Activated T-helper 17 cell treated with anti-CD3 and anti-CD28 coated beads, Interleukin-2, amount 50 U/mL, for 72 hours (primary cell): ENCODE measurements around the gene COPE. TPM values are rescaled to one million over a fixed set of nuclear protein-coding genes. Genes with fewer than 3 reads are reported as not detected.
A peak's percentile ranks its signal among the peaks of the same experiment; 100 is the strongest.

ENCODE experiments used
- ATAC-seq: fragments of 150-1000 bp; cut with Tn5 transposase; replicated peaks from 2 replicates; pipeline ENCODE4 v1.10.0; 2021; ENCODE audit warnings: mild to moderate bottlenecking, moderate library complexity
- H3K27ac Mint-ChIP-seq: one replicate; pipeline ENCODE4 v1.8.0; 2022; ENCODE audit warnings: mixed read lengths
- H3K27me3 Mint-ChIP-seq: one replicate; pipeline ENCODE4 v1.8.0; 2022; ENCODE audit warnings: mixed read lengths
- H3K36me3 Mint-ChIP-seq: one replicate; pipeline ENCODE4 v1.8.0; 2022; ENCODE audit warnings: low read depth, mild to moderate bottlenecking, mixed read lengths
- H3K4me1 Mint-ChIP-seq: one replicate; pipeline ENCODE4 v1.8.0; 2022; ENCODE audit warnings: mixed read lengths
- H3K4me3 Mint-ChIP-seq: one replicate; pipeline ENCODE4 v1.8.0; 2022; ENCODE audit warnings: mild to moderate bottlenecking, mixed read lengths
- H3K9me3 Mint-ChIP-seq: one replicate; pipeline ENCODE4 v1.8.0; 2022; ENCODE audit warnings: mixed read lengths
- total RNA-seq, 2 donors: library from RNA; stranded (reverse); gene quantifications; one replicate each; pipeline ENCODE4 v1.2.3, GENCODE V29; 2022

The COPE gene
- total RNA-seq, 2 donors from 2014 or later, result 166 to 171 TPM

- ATAC-seq, result no peak
- peaks cover 10% of the 10 kb centered on the region for H3K4me1 Mint-ChIP-seq
- H3K4me3 Mint-ChIP-seq, result no peak overlapping the region
- H3K27me3 Mint-ChIP-seq, result no peaks in the 10 kb centered on the region
- H3K27ac Mint-ChIP-seq, result no peak overlapping the region
- peaks cover 100% of the 10 kb centered on the region for H3K36me3 Mint-ChIP-seq
- H3K9me3 Mint-ChIP-seq, result no peaks in the 10 kb centered on the region
Measured at GRCh38 chr19:18853755-18854427, 65.3 kb downstream of the COPE start.

- H3K4me3 Mint-ChIP-seq, result no peak overlapping the region
- H3K4me1 Mint-ChIP-seq, result peaks cover 17% of the 10 kb centered on the region
- no peak for ATAC-seq
- no peak overlapping the region for H3K27ac Mint-ChIP-seq
- H3K9me3 Mint-ChIP-seq, result no peaks in the 10 kb centered on the region
- H3K27me3 Mint-ChIP-seq, result no peaks in the 10 kb centered on the region
- H3K36me3 Mint-ChIP-seq, result peaks cover 100% of the 10 kb centered on the region
Measured at GRCh38 chr19:18852648-18853047, 66.5 kb downstream of the COPE start.

- Mint-ChIP-seq H3K27ac (no peak overlapping the region), H3K4me3 (no peak overlapping the region), H3K9me3 (no peaks in the 10 kb centered on the region), H3K4me1 (peaks cover 25% of the 10 kb centered on the region), H3K27me3 (no peaks in the 10 kb centered on the region), H3K36me3 (peaks cover 100% of the 10 kb centered on the region)
- ATAC-seq, result no peak
Measured at GRCh38 chr19:18851673-18852325, 67.4 kb downstream of the COPE start.

GRCh38 chr19:18850471-18851375 lies 68.5 kb downstream of the COPE start:
- peak overlapping the region; percentile 67 for H3K4me3 Mint-ChIP-seq
- ATAC-seq, result no peak
- no peaks in the 10 kb centered on the region for H3K9me3 Mint-ChIP-seq
- H3K27ac Mint-ChIP-seq, result peak overlapping the region; percentile 51
- peaks cover 30% of the 10 kb centered on the region for H3K4me1 Mint-ChIP-seq
- H3K27me3 Mint-ChIP-seq, result no peaks in the 10 kb centered on the region
- peaks cover 99% of the 10 kb centered on the region for H3K36me3 Mint-ChIP-seq

- ATAC-seq, result peak; percentile 53
- Mint-ChIP-seq H3K27me3 (no peaks in the 10 kb centered on the region), H3K36me3 (peaks cover 96% of the 10 kb centered on the region), H3K4me1 (peaks cover 34% of the 10 kb centered on the region), H3K4me3 (peak overlapping the region; percentile 67), H3K9me3 (no peaks in the 10 kb centered on the region), H3K27ac (peak overlapping the region; percentile 51)
Measured at GRCh38 chr19:18849838-18850400, 69.3 kb downstream of the COPE start.

Other genes starting within 250 kb of the COPE start
- 10 to 100 TPM in 1 of 2 donors, 1 to 10 TPM in 1; 7.8 to 13.6 TPM for gene CRTC1, start 235.7 kb downstream of the COPE start, total RNA-seq
- gene COMP, start 128.1 kb downstream of the COPE start, total RNA-seq, result not detected
- 10 to 100 TPM; 64.9 to 90.1 TPM for gene UPF1, start 87.4 kb downstream of the COPE start, total RNA-seq
- not detected for gene CERS1, start 23.2 kb downstream of the COPE start, total RNA-seq
- gene DDX49, start 328 bp upstream of the COPE start, total RNA-seq, result 10 to 100 TPM; 33.7 to 54.4 TPM
- gene HOMER3, start 21.8 kb upstream of the COPE start, total RNA-seq, result 1 to 10 TPM in 1 of 2 donors, under 1 TPM in 1; 0.63 to 1.7 TPM
- gene SUGP2, start 114.1 kb upstream of the COPE start, total RNA-seq, result 100 to 1,000 TPM; 120 to 128 TPM
- 10 to 100 TPM; 19.6 to 44.4 TPM for gene ARMC6, start 114.2 kb upstream of the COPE start, total RNA-seq
- 10 to 100 TPM; 14.1 to 18.5 TPM for gene SLC25A42, start 144.6 kb upstream of the COPE start, total RNA-seq
- 10 to 100 TPM; 21.0 to 22.4 TPM for gene TMEM161A, start 219.1 kb upstream of the COPE start, total RNA-seq